HG02970 (cell line): ENCODE measurements around the gene P2RX5.

ENCODE experiments used
- ATAC-seq: cut with Tn5 transposase; IDR thresholded peaks from one replicate; pipeline ENCODE4 v1.9.1; 2021; ENCODE audit warnings: mild to moderate bottlenecking, moderate library complexity, moderate number of reproducible peaks; ENCODE audit not compliant: unreplicated experiment, low FRiP score

The P2RX5 gene

GRCh38 chr17:3658784-3659449 is 37.0 kb downstream of the P2RX5 start:
- ATAC-seq = no peak

GRCh38 chr17:3657874-3658783 is 37.8 kb downstream of the P2RX5 start:
- no peak for ATAC-seq

- ATAC-seq = no peak
Measured at GRCh38 chr17:3657588-3657869, 38.4 kb downstream of the P2RX5 start.

- ATAC-seq = no peak
Measured at GRCh38 chr17:3656755-3657587, 39.0 kb downstream of the P2RX5 start.

GRCh38 chr17:3656353-3656752 is 39.6 kb downstream of the P2RX5 start:
- ATAC-seq = no peak

GRCh38 chr17:3655766-3656165 is 40.2 kb downstream of the P2RX5 start:
- no peak for ATAC-seq

GRCh38 chr17:3647769-3648555 is 48.0 kb downstream of the P2RX5 start:
- no peak for ATAC-seq

- no peak for ATAC-seq
Measured at GRCh38 chr17:3647251-3647650, 48.7 kb downstream of the P2RX5 start.

- ATAC-seq = no peak
Measured at GRCh38 chr17:3645310-3645709, 50.6 kb downstream of the P2RX5 start.

- ATAC-seq = no peak
Measured at GRCh38 chr17:3643889-3644349, 52.0 kb downstream of the P2RX5 start.

- no peak for ATAC-seq
Measured at GRCh38 chr17:3641717-3642486, 54.1 kb downstream of the P2RX5 start.

GRCh38 chr17:3641014-3641413 is 54.9 kb downstream of the P2RX5 start:
- no peak for ATAC-seq

GRCh38 chr17:3639981-3640596 is 55.9 kb downstream of the P2RX5 start:
- ATAC-seq = no peak

- no peak for ATAC-seq
Measured at GRCh38 chr17:3636908-3637373, 59.0 kb downstream of the P2RX5 start.

GRCh38 chr17:3636154-3636907 is 59.6 kb downstream of the P2RX5 start, which contains the start of the genes CTNS and SHPK:
Gene CTNS (plus strand): TSS chr17:3636760. CDS start chr17:3640207, 3,447 bp downstream.
Gene SHPK (minus strand): TSS chr17:3636250. CDS start chr17:3636219, 31 bp downstream.
- peak; percentile 96 for ATAC-seq

- no peak for ATAC-seq
Measured at GRCh38 chr17:3635474-3636153, 60.3 kb downstream of the P2RX5 start.

GRCh38 chr17:3632287-3632686 is 63.7 kb downstream of the P2RX5 start:
- ATAC-seq = no peak
